ENCODE results near the gene AGMO. TPM values are rescaled to one million over a fixed set of nuclear protein-coding genes. Genes with fewer than 3 reads are reported as not detected.

Gene AGMO
- total RNA-seq, 1 donor from 2014 or later = not detected

DNA sequence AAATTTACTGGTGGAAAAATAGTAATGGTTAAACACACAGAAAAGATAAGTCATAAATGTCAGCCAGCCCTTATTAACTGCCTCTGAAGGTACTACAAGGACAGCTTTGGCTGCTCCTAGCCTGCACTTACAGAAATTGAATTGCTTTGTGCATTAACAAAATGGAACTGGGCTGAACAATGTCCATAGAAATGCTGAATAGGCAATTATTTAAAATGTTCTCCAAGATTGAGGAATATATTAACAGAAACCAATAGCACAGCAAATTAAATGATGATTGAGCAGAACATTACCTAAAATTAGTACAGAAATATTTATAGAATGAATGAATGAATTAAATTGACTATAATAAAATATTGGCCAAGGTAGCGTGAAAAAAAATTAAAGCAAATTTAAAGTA is 42.4 kb upstream of the AGMO start:
- Mint-ChIP-seq H3K27me3 (ENCODE audit: unreplicated experiment) (no peaks in the 10 kb centered on the region), H3K4me1 (ENCODE audit: unreplicated experiment) (no peaks in the 10 kb centered on the region), H3K27ac (ENCODE audit: unreplicated experiment) (no peak overlapping the region), H3K9me3 (ENCODE audit: unreplicated experiment) (no peaks in the 10 kb centered on the region), H3K4me3 (ENCODE audit: unreplicated experiment) (no peak overlapping the region), H3K36me3 (ENCODE audit: low read depth, unreplicated experiment) (no peaks in the 10 kb centered on the region)
- TF ChIP-seq, protein P1, sequence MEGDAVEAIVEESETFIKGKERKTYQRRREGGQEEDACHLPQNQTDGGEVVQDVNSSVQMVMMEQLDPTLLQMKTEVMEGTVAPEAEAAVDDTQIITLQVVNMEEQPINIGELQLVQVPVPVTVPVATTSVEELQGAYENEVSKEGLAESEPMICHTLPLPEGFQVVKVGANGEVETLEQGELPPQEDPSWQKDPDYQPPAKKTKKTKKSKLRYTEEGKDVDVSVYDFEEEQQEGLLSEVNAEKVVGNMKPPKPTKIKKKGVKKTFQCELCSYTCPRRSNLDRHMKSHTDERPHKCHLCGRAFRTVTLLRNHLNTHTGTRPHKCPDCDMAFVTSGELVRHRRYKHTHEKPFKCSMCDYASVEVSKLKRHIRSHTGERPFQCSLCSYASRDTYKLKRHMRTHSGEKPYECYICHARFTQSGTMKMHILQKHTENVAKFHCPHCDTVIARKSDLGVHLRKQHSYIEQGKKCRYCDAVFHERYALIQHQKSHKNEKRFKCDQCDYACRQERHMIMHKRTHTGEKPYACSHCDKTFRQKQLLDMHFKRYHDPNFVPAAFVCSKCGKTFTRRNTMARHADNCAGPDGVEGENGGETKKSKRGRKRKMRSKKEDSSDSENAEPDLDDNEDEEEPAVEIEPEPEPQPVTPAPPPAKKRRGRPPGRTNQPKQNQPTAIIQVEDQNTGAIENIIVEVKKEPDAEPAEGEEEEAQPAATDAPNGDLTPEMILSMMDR (IDR thresholded peaks at IDR 0.05; ENCODE audit: unreplicated experiment) = no peak
- no peak for DNase-seq (ENCODE audit: low spot score)

DNA sequence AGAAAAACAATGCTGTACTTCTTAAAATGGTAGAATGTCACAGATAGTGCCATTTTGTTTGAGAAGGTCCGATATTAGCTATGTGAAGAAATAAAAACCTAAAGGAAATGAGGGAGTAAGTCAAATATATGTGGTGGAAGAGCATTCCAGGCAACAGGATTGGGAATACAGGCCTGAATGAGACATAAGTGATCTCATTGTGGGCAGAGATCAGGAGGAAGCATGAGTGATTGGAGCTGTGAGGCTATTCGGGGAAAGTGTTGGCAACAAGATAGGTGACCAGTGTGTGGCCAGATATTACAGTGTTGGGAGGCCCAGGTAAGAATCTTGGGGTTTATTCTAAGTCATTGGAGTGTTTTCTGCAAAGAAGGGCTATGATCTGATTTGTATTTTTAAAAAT is 41.3 kb upstream of the AGMO start:
- no peaks in the 10 kb centered on the region for H3K36me3 Mint-ChIP-seq (ENCODE audit: low read depth, unreplicated experiment)

DNA sequence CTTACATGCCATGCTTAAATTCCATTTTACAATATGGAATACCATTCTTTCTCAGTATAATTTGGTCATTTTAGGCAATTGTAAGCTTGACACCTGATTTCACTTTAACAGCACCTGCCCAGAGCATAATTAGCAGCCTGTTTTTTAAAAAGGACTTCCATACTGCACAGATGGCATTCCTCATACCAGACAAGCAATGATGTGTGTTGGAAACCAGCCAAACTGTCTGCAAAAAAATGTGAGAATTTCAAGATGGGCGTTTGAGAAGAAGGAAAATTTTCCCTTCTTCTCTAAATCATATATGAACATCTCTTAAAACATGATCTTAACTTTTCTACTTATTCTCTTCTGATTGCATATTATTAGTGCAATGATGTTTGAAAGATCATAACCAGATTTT is 40.4 kb upstream of the AGMO start:
- Mint-ChIP-seq H3K27me3 (ENCODE audit: unreplicated experiment) (no peaks in the 10 kb centered on the region), H3K4me1 (ENCODE audit: unreplicated experiment) (no peaks in the 10 kb centered on the region), H3K27ac (ENCODE audit: unreplicated experiment) (no peak overlapping the region), H3K4me3 (ENCODE audit: unreplicated experiment) (no peak overlapping the region), H3K36me3 (ENCODE audit: low read depth, unreplicated experiment) (no peaks in the 10 kb centered on the region), H3K9me3 (ENCODE audit: unreplicated experiment) (no peaks in the 10 kb centered on the region)
- TF ChIP-seq, protein P1 (IDR thresholded peaks at IDR 0.05; ENCODE audit: unreplicated experiment) = no peak
- DNase-seq (ENCODE audit: low spot score) = no peak

More for the DNA sequence above, 41.3 kb upstream of the AGMO start:
- Mint-ChIP-seq H3K4me1 (ENCODE audit: unreplicated experiment) (no peaks in the 10 kb centered on the region), H3K9me3 (ENCODE audit: unreplicated experiment) (no peaks in the 10 kb centered on the region), H3K27me3 (ENCODE audit: unreplicated experiment) (no peaks in the 10 kb centered on the region), H3K27ac (ENCODE audit: unreplicated experiment) (no peak overlapping the region), H3K4me3 (ENCODE audit: unreplicated experiment) (no peak overlapping the region)
- TF ChIP-seq, protein P1 (IDR thresholded peaks at IDR 0.05; ENCODE audit: unreplicated experiment) = no peak
- no peak for DNase-seq (ENCODE audit: low spot score)

DNA sequence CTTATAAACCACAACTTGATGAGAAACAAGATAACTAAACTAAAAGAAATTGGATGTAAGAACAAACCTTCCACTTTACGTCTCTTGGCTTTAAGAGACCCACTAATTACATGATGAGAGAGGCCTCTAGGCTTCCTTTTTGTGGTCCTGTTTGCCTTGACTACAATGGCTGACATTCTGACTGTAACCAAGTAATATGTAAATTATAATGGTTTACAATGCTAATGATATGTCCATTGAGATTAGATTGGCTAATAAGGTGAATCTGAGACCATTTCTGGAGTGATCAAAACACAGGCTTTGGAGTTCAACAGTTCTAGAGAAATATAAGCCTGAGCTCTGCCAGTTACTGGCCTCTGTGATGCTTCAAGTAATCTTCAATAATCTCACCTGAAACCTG is 39.4 kb upstream of the AGMO start:
- no peak for DNase-seq (ENCODE audit: low spot score)
- TF ChIP-seq, protein P1 (IDR thresholded peaks at IDR 0.05; ENCODE audit: unreplicated experiment) = no peak
- Mint-ChIP-seq H3K27ac (ENCODE audit: unreplicated experiment) (no peak overlapping the region), H3K27me3 (ENCODE audit: unreplicated experiment) (no peaks in the 10 kb centered on the region), H3K4me3 (ENCODE audit: unreplicated experiment) (no peak overlapping the region), H3K36me3 (ENCODE audit: low read depth, unreplicated experiment) (no peaks in the 10 kb centered on the region), H3K9me3 (ENCODE audit: unreplicated experiment) (no peaks in the 10 kb centered on the region), H3K4me1 (ENCODE audit: unreplicated experiment) (no peaks in the 10 kb centered on the region)

DNA sequence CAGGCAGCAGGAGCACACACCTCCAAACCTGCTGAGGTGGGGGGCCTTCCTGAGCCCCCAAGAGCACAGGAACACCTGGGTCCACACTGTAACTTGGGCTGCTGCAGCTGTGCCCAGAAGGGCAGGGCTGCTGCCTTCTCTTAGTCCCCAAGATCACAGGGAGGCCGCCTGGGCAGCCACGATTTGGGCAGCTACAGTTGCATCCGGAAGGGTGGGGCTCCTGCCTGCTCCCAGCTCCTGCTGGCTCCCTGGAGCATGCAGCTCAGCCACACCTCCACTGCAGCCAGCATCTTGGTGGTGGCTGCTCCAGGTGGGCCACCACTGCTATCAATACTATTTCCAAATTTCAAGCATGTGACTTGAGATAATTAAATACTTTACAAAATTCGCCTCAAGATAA is 38.5 kb upstream of the AGMO start:
- no peak for DNase-seq (ENCODE audit: low spot score)
- H3K27me3 Mint-ChIP-seq (ENCODE audit: unreplicated experiment) = no peaks in the 10 kb centered on the region
- H3K9me3 Mint-ChIP-seq (ENCODE audit: unreplicated experiment) = no peaks in the 10 kb centered on the region
- no peaks in the 10 kb centered on the region for H3K4me1 Mint-ChIP-seq (ENCODE audit: unreplicated experiment)
- H3K36me3 Mint-ChIP-seq (ENCODE audit: low read depth, unreplicated experiment) = no peaks in the 10 kb centered on the region
- no peak overlapping the region for H3K27ac Mint-ChIP-seq (ENCODE audit: unreplicated experiment)
- H3K4me3 Mint-ChIP-seq (ENCODE audit: unreplicated experiment) = no peak overlapping the region
- TF ChIP-seq, protein P1 (IDR thresholded peaks at IDR 0.05; ENCODE audit: unreplicated experiment) = no peak
